SU-DHL-6 (cell line): Measurements from ENCODE around the gene TALDO1.

Experiments used
- H2AFZ ChIP-seq: fragments of 200-600 bp; sonication (generic); 2 replicates; pipeline ENCODE4 v1.6.1; 2014; ENCODE audit warnings: low read depth, mild to moderate bottlenecking, moderate library complexity, mixed read lengths, antibody characterized with exemption, low read length; ENCODE audit not compliant: severe bottlenecking
- H3F3A ChIP-seq: fragments of 200-600 bp; shearing (Covaris generic); 2 replicates; pipeline ENCODE4 v1.6.0; 2016; ENCODE audit warnings: antibody characterized with exemption, mild to moderate bottlenecking; ENCODE audit not compliant: insufficient read depth
- H3K27ac ChIP-seq: fragments of 200-600 bp; sonication (generic); 2 replicates; pipeline ENCODE4 v1.5.1; 2016; ENCODE audit warnings: low read depth, mild to moderate bottlenecking, low read length, moderate library complexity, mixed read lengths
- H3K27me3 ChIP-seq: fragments of 200-600 bp; sonication (generic), shearing (Covaris generic); 2 replicates; pipeline ENCODE4 v1.6.0; 2014; ENCODE audit warnings: mild to moderate bottlenecking, low read length
- H3K36me3 ChIP-seq: fragments of 200-600 bp; sonication (generic); 2 replicates; pipeline ENCODE4 v1.6.1; 2014; ENCODE audit warnings: mild to moderate bottlenecking, low read length, mixed read lengths
- H3K4me2 ChIP-seq: fragments of 300-600, 200-600 bp; shearing (Covaris generic), sonication (generic); 2 replicates; pipeline ENCODE4 v1.6.0; 2014; ENCODE audit warnings: low read length, low read depth, mild to moderate bottlenecking; ENCODE audit not compliant: poor library complexity, severe bottlenecking
- H3K4me3 ChIP-seq: fragments of 200-600 bp; sonication (generic); 2 replicates; pipeline ENCODE4 v1.5.1; 2014; ENCODE audit warnings: antibody characterized with exemption, low read length, mild to moderate bottlenecking, mixed read lengths; ENCODE audit not compliant: insufficient read depth, poor library complexity, severe bottlenecking
- H3K79me2 ChIP-seq: fragments of 200-600 bp; sonication (generic); 2 replicates; pipeline ENCODE4 v1.6.1; 2014; ENCODE audit warnings: mild to moderate bottlenecking, low read length, moderate library complexity; ENCODE audit not compliant: insufficient read depth
- H3K9ac ChIP-seq: fragments of 200-600 bp; sonication (generic); 2 replicates; pipeline ENCODE4 v1.7.0; 2014; ENCODE audit warnings: mild to moderate bottlenecking, low read length
- H3K9me2 ChIP-seq: fragments of 200-600 bp; sonication (generic); replicated peaks from 2 replicates; pipeline ENCODE4 v1.6.1; 2014; ENCODE audit warnings: low read length; ENCODE audit not compliant: insufficient read depth
- H3K9me3 ChIP-seq: fragments of 200-600 bp; sonication (generic); 2 replicates; pipeline ENCODE4 v1.6.1; 2014; ENCODE audit warnings: low read length, mixed read lengths; ENCODE audit not compliant: insufficient read depth
- H4K20me1 ChIP-seq: fragments of 200-600 bp; sonication (generic); 2 replicates; pipeline ENCODE4 v1.6.1; 2014; ENCODE audit warnings: low read depth, mild to moderate bottlenecking, antibody characterized with exemption, low read length, moderate library complexity, mixed read lengths
- CTCF ChIP-seq: fragments of 200-600 bp; sonication (generic); IDR thresholded peaks from one replicate; pipeline ENCODE4 v1.5.1; 2017; ENCODE audit warnings: antibody characterized with exemption, mild to moderate bottlenecking, low read length, moderate library complexity; ENCODE audit not compliant: insufficient read depth, poor library complexity, severe bottlenecking
- EZH2phosphoT487 ChIP-seq: fragments of 200-600 bp; sonication (generic), shearing (Covaris generic); conservative IDR thresholded peaks from 2 replicates; pipeline ENCODE4 v1.6.1; 2018; ENCODE audit warnings: mild to moderate bottlenecking, antibody characterized with exemption, low read length, moderate library complexity, mixed read lengths

The TALDO1 gene

GRCh38 chr11:706957-707816 lies 40.1 kb upstream of the TALDO1 start:
- H3K27me3 ChIP-seq: no peaks in the 10 kb centered on the region
- no peak overlapping the region for H3K9ac ChIP-seq
- H3K36me3 ChIP-seq: no peaks in the 10 kb centered on the region
- no peak overlapping the region for H3K4me2 ChIP-seq
- no peak overlapping the region for H2AFZ ChIP-seq
- H3K9me2 ChIP-seq: no peaks in the 10 kb centered on the region
- no peaks in the 10 kb centered on the region for H3F3A ChIP-seq
- TF ChIP-seq EZH2phosphoT487 (no peak), CTCF (no peak)
- no peaks in the 10 kb centered on the region for H3K9me3 ChIP-seq
- H3K4me3 ChIP-seq: no peak overlapping the region
- H3K79me2 ChIP-seq: no peaks in the 10 kb centered on the region
- no peaks in the 10 kb centered on the region for H4K20me1 ChIP-seq
- no peak overlapping the region for H3K27ac ChIP-seq

GRCh38 chr11:707817-708420 lies 39.3 kb upstream of the TALDO1 start:
- no peak overlapping the region for H3K9ac ChIP-seq
- H3K9me3 ChIP-seq: no peaks in the 10 kb centered on the region
- no peak overlapping the region for H3K4me3 ChIP-seq
- TF ChIP-seq EZH2phosphoT487 (no peak), CTCF (no peak)
- H3K4me2 ChIP-seq: no peak overlapping the region
- no peak overlapping the region for H2AFZ ChIP-seq
- no peaks in the 10 kb centered on the region for H3F3A ChIP-seq
- no peaks in the 10 kb centered on the region for H3K36me3 ChIP-seq
- no peak overlapping the region for H3K27ac ChIP-seq
- H3K9me2 ChIP-seq: no peaks in the 10 kb centered on the region
- H3K79me2 ChIP-seq: no peaks in the 10 kb centered on the region
- no peaks in the 10 kb centered on the region for H3K27me3 ChIP-seq
- H4K20me1 ChIP-seq: no peaks in the 10 kb centered on the region

GRCh38 chr11:708511-708910 lies 38.8 kb upstream of the TALDO1 start:
- Histone ChIP-seq H3K9me3 (no peaks in the 10 kb centered on the region), H3K9ac (no peak overlapping the region), H2AFZ (no peak overlapping the region), H3K27ac (no peak overlapping the region), H3K4me3 (no peak overlapping the region), H3K36me3 (no peaks in the 10 kb centered on the region), H3K79me2 (no peaks in the 10 kb centered on the region), H3K27me3 (no peaks in the 10 kb centered on the region), H3K4me2 (no peak overlapping the region), H4K20me1 (no peaks in the 10 kb centered on the region), H3F3A (no peaks in the 10 kb centered on the region), H3K9me2 (no peaks in the 10 kb centered on the region)
- TF ChIP-seq CTCF: no peak
- no peak for TF ChIP-seq EZH2phosphoT487
